ENCODE results near the gene PPM1H.

PPM1H gene

DNA sequence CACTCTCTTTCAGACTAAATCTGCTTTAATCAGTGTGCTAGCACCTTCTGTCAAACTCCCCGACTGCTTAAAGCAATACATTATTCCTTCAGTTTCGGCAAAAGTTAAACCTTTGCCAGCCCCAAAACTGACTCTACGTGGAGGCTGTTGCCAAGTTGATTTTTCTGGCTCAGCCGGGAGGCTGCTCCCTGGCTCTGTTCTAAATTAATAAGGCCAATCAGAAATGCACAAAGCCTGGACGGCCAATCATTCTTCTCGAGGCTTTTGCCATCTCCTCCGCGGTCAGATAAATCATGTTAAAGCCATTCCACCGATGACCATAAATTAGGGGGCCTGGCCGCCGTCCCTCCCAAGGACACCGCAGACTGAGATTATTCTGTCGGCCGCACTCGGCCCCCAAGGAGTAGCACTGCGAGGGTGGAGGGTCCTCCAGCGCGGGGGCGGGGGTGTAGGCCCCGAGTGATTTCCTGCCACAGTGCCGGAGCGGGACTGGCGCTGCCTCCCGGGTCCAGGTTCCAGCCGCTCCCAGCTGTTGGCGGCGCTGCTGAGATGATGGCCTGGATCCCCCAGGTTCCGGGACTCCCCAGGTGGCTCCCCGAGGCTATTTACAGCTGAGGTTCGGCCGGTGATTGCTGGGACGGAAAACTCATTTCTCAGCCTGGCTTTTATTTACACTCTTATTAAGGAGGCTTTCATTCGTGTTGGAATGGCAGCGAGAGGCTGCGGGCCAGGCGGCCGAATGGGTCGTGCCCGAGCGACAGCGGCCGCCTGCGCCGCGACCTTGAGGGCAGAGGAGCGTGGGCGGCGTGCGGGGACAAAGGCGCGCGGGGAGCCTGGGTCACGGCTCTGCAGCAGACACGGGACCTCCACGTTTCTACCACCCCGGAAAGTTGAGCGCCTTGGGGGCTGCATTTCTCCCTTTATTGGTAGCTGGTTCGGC, 303.2 kb downstream of the PPM1H start:
- peak; percentile 47 for DNase-seq

DNA sequence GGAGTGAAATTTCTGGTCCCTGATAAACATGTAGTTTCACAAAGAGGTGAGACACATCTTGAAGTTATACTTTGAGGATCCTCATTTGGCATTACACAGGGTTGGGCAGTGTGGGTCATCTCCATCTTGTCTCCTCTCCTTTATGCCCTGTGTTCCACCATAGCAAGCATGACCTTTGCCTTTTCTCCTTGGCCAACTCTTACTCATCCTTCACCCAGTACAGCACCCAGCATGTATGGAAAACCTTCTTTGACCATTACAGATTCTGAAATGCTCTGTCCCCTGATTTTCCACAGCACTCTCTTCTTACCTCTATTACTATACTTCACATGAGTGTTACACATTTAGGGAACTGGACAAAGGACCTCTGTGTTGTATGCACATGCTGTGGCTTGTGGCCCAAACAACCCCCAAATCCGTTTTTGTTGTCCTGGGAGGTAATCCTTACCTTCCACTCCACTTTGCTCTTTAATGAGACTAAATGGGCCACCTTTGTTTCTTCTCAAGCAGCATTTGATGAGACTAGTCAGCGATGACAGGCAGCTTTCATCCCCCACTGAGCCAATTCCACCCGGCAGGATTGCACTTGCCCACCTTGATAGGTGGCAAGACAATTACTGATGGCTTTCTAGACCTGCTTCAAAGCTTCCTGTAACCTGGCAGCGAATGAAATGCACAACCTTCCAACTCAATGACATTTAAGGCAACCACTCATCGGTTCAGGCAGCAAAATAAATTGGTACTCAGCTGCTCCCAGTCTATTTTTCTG, 304.8 kb downstream of the PPM1H start:
- DNase-seq: no peak

GRCh38 chr12:62629413-62629812, 305.5 kb downstream of the PPM1H start:
- no peak for DNase-seq

- no peak for DNase-seq
Observed at GRCh38 chr12:62627181-62627580, 307.8 kb downstream of the PPM1H start.

DNA sequence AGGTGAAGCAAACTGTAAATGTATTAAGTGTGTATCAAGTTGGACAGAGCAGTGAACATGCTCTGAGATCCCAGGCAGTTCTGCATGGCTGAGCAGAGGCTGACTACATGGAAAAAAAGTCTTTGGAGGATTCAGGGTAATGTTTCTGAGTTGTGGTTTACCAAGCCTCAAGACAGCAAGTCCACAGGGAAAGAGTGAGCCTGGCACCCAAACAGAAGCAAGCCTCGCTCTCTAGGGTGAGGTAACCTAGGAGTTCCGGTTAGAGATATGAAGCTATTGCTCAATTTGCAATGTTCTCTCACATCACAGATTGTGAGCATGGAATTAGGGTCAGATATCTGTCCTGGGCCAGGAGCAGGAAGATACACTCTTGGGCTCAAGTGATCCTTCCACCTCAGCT, 309.7 kb downstream of the PPM1H start:
- peak; percentile 78 for DNase-seq

DNA sequence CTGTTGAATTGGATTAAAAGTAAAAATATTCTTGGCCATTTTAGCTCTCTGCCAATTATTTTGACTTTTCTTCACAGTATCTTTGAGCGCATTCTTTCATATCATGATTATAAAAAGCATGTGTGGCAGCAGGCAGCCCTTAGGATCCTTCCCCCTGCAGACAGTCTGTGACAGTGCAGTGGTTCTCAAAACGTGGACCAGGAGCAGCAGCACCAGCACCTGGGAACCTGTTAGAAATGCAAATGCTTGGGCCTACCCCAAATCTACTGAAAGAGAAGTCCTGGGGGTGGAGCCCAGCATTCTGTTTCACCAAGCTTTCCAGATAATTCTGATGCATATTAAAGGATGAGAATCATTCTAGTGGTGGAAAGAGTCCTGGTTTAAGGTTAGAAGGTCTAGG, 312.8 kb downstream of the PPM1H start:
- no peak for DNase-seq

DNA sequence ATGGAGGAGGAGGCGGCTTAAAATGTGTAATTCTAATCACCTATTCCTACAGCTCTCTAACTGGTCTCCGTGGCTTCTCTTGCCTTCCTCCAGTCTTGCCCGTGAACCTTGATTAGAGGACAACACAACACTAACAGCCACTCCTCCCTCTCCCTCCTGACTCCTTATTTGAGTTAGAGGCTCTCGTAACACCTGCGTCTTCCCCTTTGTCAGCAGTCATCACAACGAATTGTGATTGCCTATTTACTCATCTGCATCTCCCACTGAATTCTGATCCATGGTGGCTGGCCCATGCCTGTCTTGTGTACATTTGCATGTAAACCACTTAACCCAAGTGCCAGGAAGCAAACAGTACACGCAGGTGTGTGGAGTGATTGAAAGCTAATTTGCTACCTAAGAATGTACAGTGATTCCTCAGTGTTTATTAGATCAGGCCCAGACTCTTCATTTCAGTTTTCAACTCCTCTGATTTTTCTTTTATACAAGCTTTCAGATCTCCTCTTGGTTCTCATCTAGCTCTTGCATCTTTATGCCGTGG, 313.8 kb downstream of the PPM1H start:
- no peak for DNase-seq

GRCh38 chr12:62618930-62619329, 316.0 kb downstream of the PPM1H start:
- no peak for DNase-seq

DNA sequence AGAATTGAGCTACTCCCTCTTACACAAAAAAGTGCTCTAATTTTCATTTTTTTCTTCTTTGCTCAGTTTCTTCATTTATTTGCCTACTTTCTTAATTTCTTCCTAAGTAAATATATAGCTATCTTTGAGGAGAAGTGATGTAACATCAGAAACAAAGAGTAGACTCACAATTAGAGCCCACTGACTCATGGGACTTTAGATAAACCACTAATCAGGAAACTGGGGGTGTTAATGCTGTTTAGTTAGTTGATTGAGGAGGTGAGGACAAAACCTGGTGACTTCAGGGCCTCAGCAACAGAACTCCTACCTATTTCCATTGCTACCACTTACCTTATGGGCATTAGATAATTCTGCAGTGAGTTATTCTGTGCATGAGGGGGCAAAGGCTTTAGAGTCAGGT, 316.6 kb downstream of the PPM1H start:
- no peak for DNase-seq

DNA sequence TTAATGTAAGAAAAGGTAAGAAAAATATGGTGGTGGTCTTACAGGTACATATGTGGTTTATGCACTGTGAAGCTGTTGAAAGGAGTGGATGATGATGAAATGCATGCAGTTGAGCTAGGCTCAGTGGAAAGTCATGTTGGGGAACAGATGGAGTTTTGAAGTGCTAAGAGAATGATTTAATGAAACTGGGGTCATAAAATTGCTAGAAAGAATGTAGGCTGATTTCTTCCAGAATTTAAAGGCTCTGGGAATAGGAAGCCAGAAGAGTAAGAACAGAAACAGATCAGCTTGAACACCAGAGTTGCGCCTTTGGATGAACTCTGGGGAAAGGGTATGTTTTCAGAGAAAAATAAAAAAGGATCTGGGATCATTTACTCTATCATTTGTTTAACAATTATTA, 321.9 kb downstream of the PPM1H start:
- no peak for DNase-seq

- no peak for DNase-seq
Observed at GRCh38 chr12:62606654-62607053, 328.3 kb downstream of the PPM1H start.

DNA sequence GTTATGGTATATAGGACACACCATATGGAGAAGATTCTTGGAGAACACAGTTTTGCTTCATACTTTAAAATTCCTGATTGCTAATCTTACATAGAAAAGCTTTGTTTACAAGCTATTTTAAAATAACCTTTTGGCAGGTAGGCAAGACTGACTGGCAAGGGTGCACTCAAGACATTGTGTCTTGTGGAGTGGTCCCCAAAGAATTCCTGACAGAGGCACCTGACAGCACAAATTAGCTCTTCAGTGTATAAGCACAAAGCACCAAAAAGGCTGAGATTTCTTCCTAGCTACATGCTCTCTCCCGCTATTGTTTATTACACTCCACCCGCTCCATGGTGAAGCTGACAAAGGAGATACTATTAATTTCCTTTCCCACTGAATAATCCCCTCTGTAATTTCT, 329.0 kb downstream of the PPM1H start:
- DNase-seq: no peak

GRCh38 chr12:62604871-62605270, 330.1 kb downstream of the PPM1H start:
- peak; percentile 31 for DNase-seq

DNA sequence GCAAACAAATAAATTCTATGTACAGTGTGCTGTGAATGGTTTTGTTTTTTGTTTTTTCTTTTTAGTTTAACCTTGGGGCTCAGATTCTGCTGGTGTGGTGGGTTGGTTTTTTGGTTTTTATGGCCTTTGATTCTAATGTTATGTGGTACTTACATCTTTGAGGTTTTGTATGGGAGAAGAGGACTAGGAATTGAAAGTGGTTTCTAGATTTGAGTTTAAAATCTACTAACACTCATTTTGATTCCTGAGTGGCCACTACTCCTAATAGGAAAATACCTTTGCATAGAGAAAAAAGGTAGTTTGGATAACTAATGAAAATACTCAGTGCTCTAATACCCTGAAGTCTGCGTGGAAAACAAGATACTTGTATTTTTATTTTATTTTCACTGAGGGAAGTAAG, 330.6 kb downstream of the PPM1H start:
- peak; percentile 45 for DNase-seq

- peak; percentile 58 for DNase-seq
Observed at GRCh38 chr12:62603811-62604098, 331.2 kb downstream of the PPM1H start.

DNA sequence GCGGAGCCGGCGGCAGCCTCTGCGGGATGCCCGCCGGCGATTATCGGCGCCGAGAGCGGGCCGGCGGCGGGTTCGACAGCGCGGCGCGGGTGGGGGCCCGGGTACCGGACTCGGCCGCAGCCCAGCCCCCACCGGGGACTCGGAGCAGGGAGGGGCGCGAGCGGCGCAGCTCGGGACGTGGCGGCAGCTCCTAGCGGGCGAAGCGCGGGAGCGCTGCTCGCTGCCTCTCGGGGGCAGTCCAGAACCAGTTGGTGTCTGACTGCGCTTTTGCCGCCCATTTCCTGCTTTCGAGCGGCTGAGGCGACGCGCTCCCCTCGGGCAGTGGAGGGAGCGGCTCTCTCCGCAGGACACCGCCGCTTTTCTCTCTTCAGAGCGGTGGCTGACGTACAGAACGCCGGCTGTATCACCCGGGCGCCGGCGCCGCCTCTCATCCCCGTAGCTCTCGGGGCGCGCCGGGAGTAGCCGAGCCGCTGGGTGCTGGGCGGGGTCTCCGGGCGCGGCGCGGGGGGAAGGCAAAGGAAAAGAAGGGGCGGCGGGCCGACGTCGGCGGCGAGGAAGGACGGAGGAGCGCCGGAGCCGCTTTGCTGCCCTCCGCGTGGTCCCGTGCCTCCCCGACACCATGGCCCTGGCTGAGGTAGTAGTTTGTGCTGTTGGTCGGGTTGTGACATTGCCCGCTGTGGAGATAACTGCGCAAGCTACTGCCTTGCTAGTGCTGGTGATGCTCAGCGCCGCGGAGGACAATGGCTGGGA, 331.7 kb downstream of the PPM1H start:
- peak; percentile 93 for DNase-seq

DNA sequence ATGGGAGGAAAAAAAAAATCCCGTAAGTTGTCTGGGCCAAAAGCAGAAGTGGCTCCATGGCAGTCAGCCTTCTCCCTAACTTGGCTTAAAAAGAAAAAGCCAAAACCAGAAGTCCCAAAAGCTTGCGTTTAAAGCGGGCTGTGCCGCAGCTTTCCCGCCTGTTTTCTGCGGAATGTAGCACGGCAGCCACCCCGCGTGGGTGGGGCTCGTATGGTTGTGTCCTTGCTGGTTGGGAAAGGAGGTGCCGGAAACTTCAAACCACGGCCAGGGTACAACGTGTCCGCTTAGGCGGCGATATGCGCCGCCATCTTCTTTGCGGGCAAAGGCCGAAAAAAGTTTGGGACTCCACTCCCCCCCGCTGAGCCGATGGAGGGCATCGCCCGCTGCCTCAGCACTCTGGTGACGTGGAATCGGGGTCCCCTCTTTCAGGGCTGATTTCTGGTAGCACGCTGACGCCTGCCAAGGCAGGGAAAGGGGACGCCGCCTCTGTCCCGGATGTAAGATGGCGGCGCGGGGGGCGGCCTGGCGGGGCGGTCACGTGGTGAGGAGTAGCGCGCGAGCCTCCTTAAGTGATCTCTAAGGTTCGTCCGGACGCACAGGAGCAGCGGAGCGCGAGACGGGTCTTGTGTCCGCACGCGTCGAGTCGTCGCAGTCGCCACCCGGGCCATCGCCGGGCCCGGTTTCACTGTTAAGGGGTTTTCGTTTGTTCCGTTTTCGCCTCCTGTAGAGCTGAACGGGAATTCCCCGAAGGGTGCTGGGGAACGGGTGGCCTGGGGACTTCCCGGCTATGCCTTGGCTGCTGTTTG, 332.5 kb downstream of the PPM1H start:
- DNase-seq: peak; percentile 95

DNA sequence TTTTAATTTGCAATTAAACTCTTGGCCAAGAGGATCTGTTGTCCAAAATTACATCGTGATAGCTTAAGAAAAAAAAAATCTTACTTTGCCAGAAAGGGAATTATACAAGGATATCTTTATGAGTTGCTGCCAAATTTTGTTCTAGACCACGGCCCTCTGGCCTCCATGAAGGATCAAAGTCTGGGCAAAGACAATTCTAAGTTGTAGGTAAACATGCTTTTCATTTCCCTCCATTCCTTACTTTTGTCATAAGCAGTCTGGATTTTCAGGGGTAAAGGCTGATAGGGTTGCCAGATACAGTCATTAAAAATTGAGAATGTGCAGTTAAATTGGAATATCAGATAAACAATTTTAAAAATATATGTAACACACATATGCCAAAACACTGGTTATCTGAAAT, 333.2 kb downstream of the PPM1H start:
- peak; percentile 70 for DNase-seq

DNA sequence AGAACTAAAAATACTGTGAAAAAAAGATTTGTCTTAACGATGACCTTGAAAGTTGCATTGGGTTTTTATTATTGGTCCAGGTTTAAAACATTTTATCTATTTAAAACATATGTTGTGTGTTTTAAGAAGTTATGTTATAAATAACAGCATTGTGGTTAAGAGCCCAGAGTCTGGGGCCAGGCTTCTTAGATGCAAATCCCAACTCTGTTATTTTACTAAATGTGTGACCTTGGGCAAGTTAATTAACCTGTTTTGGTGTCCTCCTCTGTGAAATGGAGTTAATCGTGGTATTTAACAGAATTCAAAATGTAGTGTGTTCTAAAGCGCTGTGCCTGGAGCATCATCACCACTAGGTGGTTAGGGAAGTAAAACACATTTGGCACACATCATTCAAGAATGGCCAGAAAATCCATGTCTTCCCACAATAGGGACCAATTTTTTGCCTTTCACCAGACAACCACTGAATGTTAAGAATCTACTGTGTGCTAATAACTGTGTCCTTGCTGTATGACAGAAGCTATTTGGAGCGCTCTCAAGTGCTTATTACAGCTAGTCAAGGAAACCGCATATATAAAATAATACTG, 335.0 kb downstream of the PPM1H start:
- peak; percentile 23 for DNase-seq

DNA sequence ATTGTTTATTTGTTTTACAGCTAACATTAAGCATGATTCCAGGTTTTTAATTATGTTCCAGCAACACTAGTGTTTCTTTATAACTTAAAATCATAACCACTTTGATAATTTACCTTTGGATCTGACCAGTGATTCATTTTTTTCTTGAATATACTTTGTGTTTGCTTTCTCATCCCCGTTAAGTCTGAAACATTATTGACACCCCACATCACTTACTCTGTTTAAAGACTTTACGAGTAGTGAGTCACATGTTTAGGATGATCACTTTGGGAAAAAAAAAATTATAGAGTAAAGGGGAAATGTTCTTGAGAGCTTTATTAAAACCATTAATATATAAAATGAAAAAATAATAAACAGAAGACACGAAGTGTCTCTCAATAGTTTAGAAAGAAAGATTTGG, 336.1 kb downstream of the PPM1H start:
- DNase-seq: no peak

DNA sequence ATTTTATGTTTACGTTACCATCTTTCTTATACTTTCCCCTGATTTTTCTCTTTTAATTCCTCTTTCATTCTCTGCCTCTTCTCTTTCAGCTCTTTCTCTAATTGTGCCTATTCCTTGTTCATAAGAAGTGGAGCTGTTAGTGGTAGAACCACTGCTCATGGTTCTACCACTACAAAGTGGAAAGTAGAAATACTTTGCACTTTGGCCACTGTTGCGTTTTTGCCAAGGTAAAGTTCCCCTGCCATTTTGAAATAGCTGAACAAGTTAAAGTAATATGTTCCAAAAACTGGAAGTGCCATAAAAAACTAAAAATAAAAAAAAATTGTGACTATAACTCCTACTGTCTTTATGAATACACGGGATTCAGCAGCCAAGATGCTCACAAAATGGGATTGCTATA, 337.7 kb downstream of the PPM1H start:
- DNase-seq: no peak
